NOMO-1 treated with DMSO at 0.1 percent for 48 hours (cell line): ENCODE data around the gene TAMM41.
"Not testable (repeated sequence)": the region's sequence is repeated elsewhere in the genome, so short reads cannot be mapped to it uniquely, and the experiment has no call there.

Experiments
- DNase-seq: peaks from one replicate; lab custom pipeline; 2025; ENCODE audit not compliant: unreplicated experiment; lab: John Stamatoyannopoulos, UW

The TAMM41 gene

GRCh38 chr3:11769704-11770476 is 76.8 kb downstream of the TAMM41 start:
- DNase-seq: no peak

- no peak for DNase-seq
Observed at GRCh38 chr3:11768604-11769003, 78.1 kb downstream of the TAMM41 start.

GRCh38 chr3:11764931-11765363 is 81.7 kb downstream of the TAMM41 start:
- DNase-seq: peak; percentile 32

DNA sequence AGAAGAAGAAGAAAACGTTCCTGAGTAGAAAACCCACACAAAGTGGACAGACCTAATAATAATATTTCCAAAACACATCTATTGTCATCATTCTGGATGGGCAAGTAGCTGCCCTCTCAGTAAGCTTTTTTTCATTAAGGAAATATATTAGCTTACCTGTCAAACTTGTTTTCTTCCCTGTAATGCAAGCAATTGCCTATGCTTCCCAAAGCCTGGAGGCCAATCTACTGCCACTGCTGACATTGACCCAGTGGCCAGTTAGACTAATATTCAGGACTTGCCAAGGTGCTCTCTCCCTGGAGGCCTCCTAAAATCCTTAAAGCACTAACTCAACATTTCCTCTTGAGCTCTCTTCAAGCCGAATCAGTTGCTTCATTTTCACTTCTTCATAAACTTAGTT is 86.7 kb downstream of the TAMM41 start:
- no peak for DNase-seq

GRCh38 chr3:11757929-11758328 is 88.8 kb downstream of the TAMM41 start:
- DNase-seq: no peak

DNA sequence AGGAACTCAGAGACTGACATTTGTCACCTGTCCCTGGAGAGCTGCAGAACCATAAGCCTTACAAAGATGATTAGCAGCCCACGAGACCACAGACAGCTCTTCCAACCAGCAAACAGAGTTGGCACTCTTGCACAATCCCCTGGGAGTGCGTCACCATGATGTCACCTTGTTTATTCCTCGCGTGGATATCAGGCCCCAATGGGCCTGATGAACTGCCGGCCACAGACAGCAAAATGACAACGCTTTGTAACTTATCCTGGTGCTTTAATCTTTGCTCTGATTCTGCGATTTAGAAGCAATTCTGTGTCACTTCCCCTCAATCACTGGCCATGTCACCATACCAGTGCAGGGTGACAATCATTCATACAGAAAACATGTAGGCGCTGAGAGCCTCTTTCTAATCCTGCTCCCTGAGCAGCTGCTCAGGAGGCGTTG is 89.2 kb downstream of the TAMM41 start:
- no peak for DNase-seq

DNA sequence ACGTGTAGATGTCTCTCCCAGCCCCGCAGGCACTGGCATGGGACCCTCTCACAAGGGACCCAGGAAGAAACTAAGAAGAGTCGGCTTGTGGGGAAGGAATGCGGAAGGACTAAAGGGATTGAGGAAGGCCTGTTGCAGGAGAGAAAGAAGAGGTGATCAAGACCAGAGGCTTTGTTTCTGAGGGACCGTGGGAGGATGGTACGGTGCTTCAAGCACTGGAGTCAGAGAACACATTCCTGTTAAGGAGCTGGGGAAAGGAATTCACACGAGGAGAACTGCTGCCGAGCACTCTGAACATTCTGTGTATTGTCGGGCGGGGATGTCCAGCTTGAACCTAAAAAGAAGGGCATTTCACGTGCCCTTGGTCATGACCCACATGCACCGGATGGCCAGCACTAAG is 91.4 kb downstream of the TAMM41 start:
- no peak for DNase-seq

DNA sequence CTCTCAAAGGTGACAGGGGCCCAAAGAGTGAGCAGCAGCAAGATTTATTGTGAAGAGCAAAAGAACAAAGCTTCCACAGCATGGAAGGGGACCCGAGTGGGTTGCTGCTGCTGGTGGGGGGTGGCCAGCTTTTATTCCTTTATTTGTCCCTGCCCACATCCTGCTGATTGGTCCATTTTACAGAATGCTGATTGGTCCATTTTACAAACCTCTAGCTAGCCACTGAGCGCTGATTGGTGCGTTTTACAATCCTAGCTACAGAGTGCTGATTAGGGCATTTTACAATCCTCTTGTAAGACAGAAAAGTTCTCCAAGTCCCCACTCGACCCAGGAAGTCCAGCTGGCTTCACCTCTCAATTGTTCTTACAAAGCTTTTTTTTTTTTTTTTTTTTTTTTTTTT is 94.4 kb downstream of the TAMM41 start:
- not testable (repeated sequence) for DNase-seq

GRCh38 chr3:11748306-11748705 is 98.4 kb downstream of the TAMM41 start:
- DNase-seq: not testable (repeated sequence)
